NB4 (cell line): ENCODE measurements around the gene SPTAN1.

Source experiments
- DNase-seq: peaks from one replicate; pipeline ENCODE4 v3.0.0; 2010; ENCODE audit warnings: low read depth
- H3K4me3 ChIP-seq: one replicate; pipeline ENCODE4 v1.5.1; 2011; ENCODE audit warnings: mild to moderate bottlenecking, low read depth, low read length, moderate library complexity
- MYC ChIP-seq: IDR thresholded peaks from 2 replicates; pipeline ENCODE4 v1.6.1; 2011; ENCODE audit warnings: low read depth, low read length
- POLR2A ChIP-seq: IDR thresholded peaks from 2 replicates; pipeline ENCODE4 v1.6.1; 2011; ENCODE audit warnings: mild to moderate bottlenecking; ENCODE audit not compliant: insufficient read length; ENCODE audit errors: extremely low read depth
- TF ChIP-seq, protein P1 (sequence below): IDR thresholded peaks from 2 replicates; pipeline ENCODE4 v1.6.1; 2011; ENCODE audit warnings: low read depth, low read length
- TF ChIP-seq, protein P2 (sequence below): IDR thresholded peaks from one replicate; pipeline ENCODE4 v1.5.1; 2012; ENCODE audit warnings: low read depth, low read length

Gene SPTAN1

DNA sequence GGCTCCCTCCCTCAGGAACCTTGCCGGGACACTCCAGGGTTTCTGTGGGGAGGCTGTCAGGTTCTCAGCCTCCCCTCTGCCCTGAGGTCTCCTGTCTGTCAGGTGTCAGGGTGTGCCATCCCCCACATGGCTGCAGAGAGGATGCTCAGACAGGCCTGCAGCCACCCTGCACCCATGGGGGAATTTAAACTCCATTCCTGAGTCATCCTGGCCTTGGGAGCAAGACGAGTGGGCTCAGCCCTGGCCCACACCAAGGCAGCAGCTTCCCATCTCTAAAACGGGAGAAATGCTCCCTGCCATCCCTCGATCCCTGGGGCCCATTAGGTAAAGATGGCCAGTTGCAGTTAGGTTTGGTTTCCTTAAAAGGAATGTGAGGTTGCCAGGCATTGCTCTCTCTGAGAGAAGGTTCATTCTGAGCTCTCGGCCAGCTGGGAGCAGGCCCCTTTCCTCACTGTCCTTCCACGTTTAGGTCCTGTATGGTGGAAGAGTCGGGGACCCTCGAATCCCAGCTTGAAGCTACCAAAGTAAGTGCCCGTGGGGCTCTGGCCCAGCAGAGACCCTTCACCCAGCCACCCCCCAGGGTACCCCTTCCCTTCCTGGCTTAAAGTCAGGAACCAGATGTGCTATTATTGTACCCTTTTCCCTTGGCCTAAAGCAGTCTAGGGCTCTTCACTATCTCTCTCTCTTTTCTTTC is 77.6 kb downstream of the SPTAN1 start:
- no peak for DNase-seq
- no peak overlapping the region for H3K4me3 ChIP-seq

DNA sequence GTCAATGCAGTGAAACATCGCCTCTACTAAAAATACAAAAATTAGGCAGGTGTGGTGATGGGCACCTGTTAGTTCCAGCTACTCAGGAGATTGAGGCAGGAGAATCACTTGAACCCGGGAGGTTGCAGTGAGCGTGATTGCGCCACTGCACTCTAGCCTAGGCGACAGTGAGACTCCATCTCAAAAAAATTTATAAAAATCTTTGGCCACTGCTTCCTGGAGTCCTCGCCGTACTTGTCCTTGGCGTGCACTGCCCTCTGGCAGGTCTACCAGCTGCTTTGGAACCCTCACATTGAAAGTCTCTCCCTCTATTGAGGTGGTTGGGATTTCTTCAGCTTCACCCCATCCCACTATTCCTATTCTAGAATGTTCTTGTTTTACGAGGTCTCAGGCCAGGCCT is 79.2 kb downstream of the SPTAN1 start:
- no peak for TF ChIP-seq MYC
- H3K4me3 ChIP-seq, result no peak overlapping the region
- DNase-seq, result no peak

More for the DNA sequence above, 77.6 kb downstream of the SPTAN1 start:
- TF ChIP-seq, protein P1, sequence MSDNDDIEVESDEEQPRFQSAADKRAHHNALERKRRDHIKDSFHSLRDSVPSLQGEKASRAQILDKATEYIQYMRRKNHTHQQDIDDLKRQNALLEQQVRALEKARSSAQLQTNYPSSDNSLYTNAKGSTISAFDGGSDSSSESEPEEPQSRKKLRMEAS, result no peak
- TF ChIP-seq, protein P2, sequence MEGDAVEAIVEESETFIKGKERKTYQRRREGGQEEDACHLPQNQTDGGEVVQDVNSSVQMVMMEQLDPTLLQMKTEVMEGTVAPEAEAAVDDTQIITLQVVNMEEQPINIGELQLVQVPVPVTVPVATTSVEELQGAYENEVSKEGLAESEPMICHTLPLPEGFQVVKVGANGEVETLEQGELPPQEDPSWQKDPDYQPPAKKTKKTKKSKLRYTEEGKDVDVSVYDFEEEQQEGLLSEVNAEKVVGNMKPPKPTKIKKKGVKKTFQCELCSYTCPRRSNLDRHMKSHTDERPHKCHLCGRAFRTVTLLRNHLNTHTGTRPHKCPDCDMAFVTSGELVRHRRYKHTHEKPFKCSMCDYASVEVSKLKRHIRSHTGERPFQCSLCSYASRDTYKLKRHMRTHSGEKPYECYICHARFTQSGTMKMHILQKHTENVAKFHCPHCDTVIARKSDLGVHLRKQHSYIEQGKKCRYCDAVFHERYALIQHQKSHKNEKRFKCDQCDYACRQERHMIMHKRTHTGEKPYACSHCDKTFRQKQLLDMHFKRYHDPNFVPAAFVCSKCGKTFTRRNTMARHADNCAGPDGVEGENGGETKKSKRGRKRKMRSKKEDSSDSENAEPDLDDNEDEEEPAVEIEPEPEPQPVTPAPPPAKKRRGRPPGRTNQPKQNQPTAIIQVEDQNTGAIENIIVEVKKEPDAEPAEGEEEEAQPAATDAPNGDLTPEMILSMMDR, result no peak
- no peak for TF ChIP-seq POLR2A
- no peak for TF ChIP-seq MYC

DNA sequence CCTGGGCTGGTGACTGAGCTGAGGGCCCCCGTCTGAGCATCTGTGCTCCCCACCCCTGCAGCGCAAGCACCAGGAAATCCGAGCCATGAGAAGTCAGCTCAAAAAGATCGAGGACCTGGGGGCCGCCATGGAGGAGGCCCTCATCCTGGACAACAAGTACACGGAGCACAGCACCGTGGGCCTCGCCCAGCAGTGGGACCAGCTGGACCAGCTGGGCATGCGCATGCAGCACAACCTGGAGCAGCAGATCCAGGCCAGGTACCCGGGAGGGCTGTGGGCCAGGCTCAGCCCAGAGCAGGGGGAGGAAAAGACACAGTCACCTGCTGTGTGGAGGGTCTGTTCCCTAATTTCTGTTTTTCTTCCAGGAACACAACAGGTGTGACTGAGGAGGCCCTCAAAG is 79.7 kb downstream of the SPTAN1 start:
- TF ChIP-seq MYC, result no peak
- TF ChIP-seq, protein P2, result no peak
- TF ChIP-seq, protein P1, result no peak
- TF ChIP-seq POLR2A, result no peak
- no peak for DNase-seq
- no peak overlapping the region for H3K4me3 ChIP-seq

DNA sequence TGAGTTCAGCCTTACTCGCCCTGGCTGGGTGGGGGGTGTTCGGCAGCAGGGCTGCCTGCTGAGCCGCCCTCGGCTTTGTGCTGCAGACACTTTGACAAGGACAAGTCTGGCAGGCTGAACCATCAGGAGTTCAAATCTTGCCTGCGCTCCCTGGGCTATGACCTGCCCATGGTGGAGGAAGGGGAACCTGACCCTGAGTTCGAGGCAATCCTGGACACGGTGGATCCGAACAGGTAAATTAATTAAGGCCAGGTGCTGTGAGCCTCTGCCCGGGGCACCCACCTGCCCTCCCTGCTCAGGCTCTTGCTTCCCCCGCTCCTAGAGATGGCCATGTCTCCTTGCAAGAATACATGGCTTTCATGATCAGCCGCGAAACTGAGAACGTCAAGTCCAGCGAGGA is 80.1 kb downstream of the SPTAN1 start:
- DNase-seq, result no peak
- H3K4me3 ChIP-seq, result no peak overlapping the region
- TF ChIP-seq, protein P2, result no peak
- TF ChIP-seq MYC (no peak), POLR2A (no peak)
- TF ChIP-seq, protein P1, result no peak

DNA sequence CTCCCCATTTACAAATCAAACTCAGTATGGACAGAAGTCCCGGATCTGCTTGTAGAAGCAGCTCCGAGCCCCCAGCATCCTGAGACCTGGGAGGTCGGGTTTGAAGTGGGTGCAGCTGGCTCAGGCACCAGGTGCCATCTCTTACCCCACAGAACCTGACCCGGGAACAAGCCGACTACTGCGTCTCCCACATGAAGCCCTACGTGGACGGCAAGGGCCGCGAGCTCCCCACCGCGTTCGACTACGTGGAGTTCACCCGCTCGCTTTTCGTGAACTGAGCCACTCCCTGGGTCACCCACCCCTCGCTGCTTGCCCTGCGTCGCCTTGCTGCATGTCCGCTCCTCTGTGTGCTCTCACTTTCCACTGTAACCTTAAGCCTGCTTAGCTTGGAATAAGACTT is 80.7 kb downstream of the SPTAN1 start:
- DNase-seq, result no peak
- TF ChIP-seq, protein P2, result no peak
- TF ChIP-seq, protein P1, result no peak
- no peak for TF ChIP-seq MYC
- H3K4me3 ChIP-seq, result no peak overlapping the region

DNA sequence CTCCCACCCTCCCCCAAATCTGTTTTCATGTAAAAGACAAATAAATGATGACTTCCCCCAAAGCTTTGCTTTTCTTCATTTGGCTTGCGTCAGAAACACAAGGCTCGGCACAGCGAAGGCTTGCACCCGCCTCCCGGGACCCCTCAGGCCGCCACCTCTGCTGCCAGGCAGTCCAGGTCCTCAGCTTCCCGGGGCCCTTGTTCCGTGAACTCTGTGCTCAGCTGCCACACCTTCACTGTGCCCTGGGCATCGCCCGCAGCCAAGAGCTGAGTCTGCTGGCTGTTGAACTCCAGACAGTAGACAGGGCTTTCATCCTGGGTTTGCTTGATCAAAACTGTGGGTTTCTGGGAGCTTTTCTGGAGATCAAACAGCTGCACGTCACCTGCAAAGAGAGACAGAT is 81.2 kb downstream of the SPTAN1 start:
- no peak for TF ChIP-seq MYC
- TF ChIP-seq, protein P1, result no peak
- TF ChIP-seq POLR2A, result no peak
- TF ChIP-seq, protein P2, result no peak
- no peak overlapping the region for H3K4me3 ChIP-seq

More for the DNA sequence above, 81.2 kb downstream of the SPTAN1 start:
- DNase-seq, result no peak
